ENCODE data around the gene AGAP2.

- TF ChIP-seq POLR2A (IDR thresholded peaks at IDR 0.05) = no peak
- TF ChIP-seq CTCF (IDR thresholded peaks at IDR 0.05) = no peak
Observed at GRCh38 chr12:57753756-57754337, 15.3 kb upstream of the AGAP2 start.
